Ovary (tissue), 9 donors: Measurements from ENCODE around the gene CRKL. TPM values are rescaled to one million over a fixed set of nuclear protein-coding genes. Genes with fewer than 3 reads are reported as not detected.
"Not testable (repeated sequence)": the region's sequence is repeated elsewhere in the genome, so short reads cannot be mapped to it uniquely, and the experiment has no call there.

ENCODE experiments used
- DNase-seq, 5 donors: peaks; one replicate each; pipeline ENCODE4 v3.0.0-alpha.2; 2019 to 2020
- H3K27ac ChIP-seq, 2 donors: fragments of 200-600 bp; one replicate each; pipeline versions ENCODE4 v1.5.1 to v1.8.0; 2019 to 2022
- H3K27me3 ChIP-seq: fragments of 200-600 bp; one replicate; pipeline ENCODE4 v1.8.0; 2022
- H3K36me3 ChIP-seq: fragments of 200-600 bp; sonication (generic); one replicate; pipeline ENCODE4 v1.5.1; 2019
- H3K4me1 ChIP-seq: one replicate; pipeline ENCODE4 v1.8.1; 2013; ENCODE audit warnings: mild to moderate bottlenecking, moderate library complexity; ENCODE audit not compliant: insufficient read depth
- H3K4me3 ChIP-seq: fragments of 200-600 bp; sonication (generic); one replicate; pipeline ENCODE4 v1.5.1; 2017
- H3K9me3 ChIP-seq, 2 donors: fragments of 200-600 bp in 1 of 2; sonication (generic) in 1 of 2; one replicate each; pipeline versions ENCODE4 v1.5.1 to v1.8.1; 2013 to 2019; ENCODE audit warnings: mild to moderate bottlenecking in 1 of 2, moderate library complexity in 1 of 2
- EP300 ChIP-seq: sonication (generic); formaldehyde crosslinking; IDR thresholded peaks from one replicate; pipeline ENCODE4 v1.6.1; 2017; ENCODE audit warnings: antibody characterized with exemption
- POLR2A ChIP-seq: fragments of 450-650 bp; IDR thresholded peaks from one replicate; pipeline ENCODE4 v1.6.1; 2017; ENCODE audit warnings: antibody characterized with exemption, mild to moderate bottlenecking, moderate library complexity
- WGBS, 3 donors: extraction: QIAGEN DNeasy Blood & Tissue Kit in 1 of 3; methylation state at CpG; one replicate each; pipeline versions ENCODE4 v1.1.5 to v1.1.7; 2013 to 2017; 5-methylcytosine and 5-hydroxymethylcytosine counted together
- intact Hi-C, 4 donors: fragments of 100-400 bp; cut with DNase I; formaldehyde crosslinking; loops; one replicate each; pipeline versions ENCODE4 v1.11.0 to v1.15.1; 2022 to 2023
- polyA plus RNA-seq, 2 donors: library from polyadenylated mRNA; stranded (reverse); fragments of 200-250 nt in 1 of 2; fragments of 350-450 nt in 1 of 2; fragmentation: Illumina TruSeq in 1 of 2; extraction: RNeasy Lipid Tissue Mini Kit (QIAGEN cat#74804) in 1 of 2; gene quantifications; one replicate each; pipeline ENCODE4 v1.2.3, GENCODE V29; 2013 to 2014
- total RNA-seq, 7 donors: library from RNA; depleted of rRNA in 2 of 7; stranded (reverse); fragments of >200 nt in 2 of 7; fragmentation: NEBNext Ultra II Directional in 3 of 7; extraction: Animal tissue kit (Norgen Biotek cat#: 25700) in 3 of 7; gene quantifications; one replicate each; pipeline versions ENCODE4 v1.1.0 to v1.2.4, GENCODE V29; 2016 to 2023
- TF ChIP-seq, protein P1 (sequence below), 3 donors: fragments of 450-650 bp in 2 of 3; fragments of 200-600 bp in 1 of 3; IDR thresholded peaks; one replicate each; pipeline versions ENCODE4 v1.5.1 to v1.8.0; 2016 to 2022; ENCODE audit warnings: antibody characterized with exemption in 3 of 3, mild to moderate bottlenecking in 1 of 3
- donor health status: DM: no; HTN: no; CAD: no; lungs with moderate emphysema.
- donor health status: DM: no; HTN: no; CAD: no.
- donor health status: Bipolar disorder and iron deficiency.
- donor health status: DM: yes; HTN: yes; CAD: no.
- donor health status: DM: no; HTN: no; CAD: no.
- donor health status: DM: yes; HTN: yes; CAD: no.

CRKL gene
- total and polyA plus RNA-seq, 9 donors = 22.7 to 71.5 (median 51.5) TPM

- H3K27ac ChIP-seq = no peak overlapping the region
- intact Hi-C loops = loop anchor here in 1 of 4 donors (10.0 kb wide), 1 partner anchor 1414 kb away; no protein-coding TSS in a partner anchor
- WGBS, 3 donors = 90 to 95% (median 91%) methylated on average over 6 of the region's 6 CpGs
- no peak for DNase-seq
- H3K4me1 ChIP-seq = no peaks in the 10 kb centered on the region
- no peak overlapping the region for H3K4me3 ChIP-seq
- TF ChIP-seq POLR2A (no peak), EP300 (no peak)
- TF ChIP-seq, protein P1, sequence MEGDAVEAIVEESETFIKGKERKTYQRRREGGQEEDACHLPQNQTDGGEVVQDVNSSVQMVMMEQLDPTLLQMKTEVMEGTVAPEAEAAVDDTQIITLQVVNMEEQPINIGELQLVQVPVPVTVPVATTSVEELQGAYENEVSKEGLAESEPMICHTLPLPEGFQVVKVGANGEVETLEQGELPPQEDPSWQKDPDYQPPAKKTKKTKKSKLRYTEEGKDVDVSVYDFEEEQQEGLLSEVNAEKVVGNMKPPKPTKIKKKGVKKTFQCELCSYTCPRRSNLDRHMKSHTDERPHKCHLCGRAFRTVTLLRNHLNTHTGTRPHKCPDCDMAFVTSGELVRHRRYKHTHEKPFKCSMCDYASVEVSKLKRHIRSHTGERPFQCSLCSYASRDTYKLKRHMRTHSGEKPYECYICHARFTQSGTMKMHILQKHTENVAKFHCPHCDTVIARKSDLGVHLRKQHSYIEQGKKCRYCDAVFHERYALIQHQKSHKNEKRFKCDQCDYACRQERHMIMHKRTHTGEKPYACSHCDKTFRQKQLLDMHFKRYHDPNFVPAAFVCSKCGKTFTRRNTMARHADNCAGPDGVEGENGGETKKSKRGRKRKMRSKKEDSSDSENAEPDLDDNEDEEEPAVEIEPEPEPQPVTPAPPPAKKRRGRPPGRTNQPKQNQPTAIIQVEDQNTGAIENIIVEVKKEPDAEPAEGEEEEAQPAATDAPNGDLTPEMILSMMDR (IDR thresholded peaks at IDR 0.05) = no peak
- no peaks in the 10 kb centered on the region for H3K36me3 ChIP-seq
- no peaks in the 10 kb centered on the region for H3K27me3 ChIP-seq
- H3K9me3 ChIP-seq = no peaks in the 10 kb centered on the region
These were observed 26.2 kb upstream of the CRKL start for GRCh38 chr22:20890975-20891374.

DNA sequence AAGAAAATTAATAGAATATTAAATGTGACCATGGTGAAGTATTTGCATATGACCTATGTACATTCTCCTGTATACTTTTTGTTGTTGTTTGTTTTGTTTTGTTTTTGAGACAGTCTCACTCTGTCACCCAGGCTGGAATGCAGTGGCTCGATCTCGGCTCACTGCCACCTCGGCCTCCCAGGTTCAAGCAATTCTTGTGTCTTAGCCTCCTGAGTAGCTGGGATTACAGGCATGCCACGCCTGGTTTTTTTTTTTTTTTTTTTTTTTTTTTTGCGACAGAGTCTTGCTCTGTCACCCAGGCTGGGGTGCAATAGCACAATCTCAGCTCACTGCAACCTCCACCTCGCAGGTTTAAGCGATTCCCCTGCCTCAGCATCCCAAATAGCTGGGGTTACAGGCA lies 19.5 kb upstream of the CRKL start:
- DNase-seq, H3K4me1 ChIP-seq, H3K36me3 ChIP-seq, H3K27ac ChIP-seq, H3K27me3 ChIP-seq, H3K9me3 ChIP-seq, H3K4me3 ChIP-seq: not testable (repeated sequence)
- 82 to 92% (median 88%) methylated on average over 7 of the region's 7 CpGs for WGBS, 3 donors
- intact Hi-C loops = loop anchor here in 1 of 4 donors (10.0 kb wide), 1 partner anchor 1407 kb away; no protein-coding TSS in a partner anchor

- H3K9me3 ChIP-seq = no peaks in the 10 kb centered on the region
- 77 to 79% (median 78%) methylated on average over 7 of the region's 7 CpGs for WGBS, 3 donors
- TF ChIP-seq POLR2A = no peak
- TF ChIP-seq EP300 = no peak
- TF ChIP-seq, protein P1 (IDR thresholded peaks at IDR 0.05) = no peak
- H3K36me3 ChIP-seq = no peaks in the 10 kb centered on the region
- H3K27me3 ChIP-seq = no peaks in the 10 kb centered on the region
- H3K4me1 ChIP-seq = no peaks in the 10 kb centered on the region
- DNase-seq = no peak
- intact Hi-C loops = loop anchor here in 1 of 4 donors (10.0 kb wide), 1 partner anchor 1405 kb away; no protein-coding TSS in a partner anchor
- H3K4me3 ChIP-seq = no peak overlapping the region
- H3K27ac ChIP-seq = no peak overlapping the region
These were observed 17.3 kb upstream of the CRKL start for GRCh38 chr22:20899827-20900423.

- H3K4me3 ChIP-seq, H3K27me3 ChIP-seq, H3K4me1 ChIP-seq, H3K9me3 ChIP-seq, H3K36me3 ChIP-seq, DNase-seq, intact Hi-C loops, H3K27ac ChIP-seq: not testable (repeated sequence)
- WGBS, 3 donors = 89 to 92% (median 90%) methylated on average over 18 of the region's 18 CpGs
These were observed 15.8 kb upstream of the CRKL start for GRCh38 chr22:20901093-20902033.

- Histone ChIP-seq H3K9me3 (no peaks in the 10 kb centered on the region), H3K36me3 (no peaks in the 10 kb centered on the region), H3K4me3 (no peak overlapping the region), H3K4me1 (no peaks in the 10 kb centered on the region), H3K27ac (no peak overlapping the region), H3K27me3 (no peaks in the 10 kb centered on the region)
- TF ChIP-seq, protein P1 (IDR thresholded peaks at IDR 0.05) = no peak
- TF ChIP-seq POLR2A (no peak), EP300 (no peak)
- intact Hi-C loops = no loop called here
- DNase-seq = no peak
- WGBS, 3 donors = 95 to 99% (median 97%) methylated on average over 2 of the region's 2 CpGs
These were observed 14.1 kb upstream of the CRKL start for GRCh38 chr22:20903093-20903492.
